OCI-LY3 (cell line): Measurements from ENCODE around the gene SPDYE2B.
"Not testable (repeated sequence)": the region's sequence is repeated elsewhere in the genome, so short reads cannot be mapped to it uniquely, and the experiment has no call there.

ENCODE experiments used
- H2AFZ ChIP-seq: fragments of 200-600, 300-600 bp; shearing (Covaris generic); 2 replicates; pipeline ENCODE4 v1.6.0; 2014; ENCODE audit warnings: antibody characterized with exemption, low read depth, low read length
- H3K27ac ChIP-seq: fragments of 200-600, 300-600 bp; sonication (generic); 2 replicates; pipeline ENCODE4 v1.5.1; 2014; ENCODE audit warnings: mild to moderate bottlenecking, low read length, moderate library complexity, mixed read lengths
- H3K27me3 ChIP-seq: fragments of 200-600, 300-600 bp; sonication (generic); 2 replicates; pipeline ENCODE4 v1.6.1; 2014; ENCODE audit warnings: low read depth, low read length, mixed read lengths
- H3K36me3 ChIP-seq: fragments of 200-600, 300-600 bp; sonication (generic); replicated peaks from 2 replicates; pipeline ENCODE3; 2014; ENCODE audit warnings: low read depth, low read length, mixed read lengths
- H3K4me1 ChIP-seq: fragments of 300-600, 200-600 bp; sonication (generic); 2 replicates; pipeline ENCODE4 v1.6.1; 2014; ENCODE audit warnings: low read length, mixed read lengths
- H3K4me2 ChIP-seq: fragments of 200-600, 300-600 bp; sonication (generic); 2 replicates; pipeline ENCODE4 v1.6.1; 2014; ENCODE audit warnings: low read length, mixed read lengths
- H3K4me3 ChIP-seq: fragments of 300-600, 200-600 bp; sonication (generic); 2 replicates; pipeline ENCODE4 v1.5.1; 2014; ENCODE audit warnings: antibody characterized with exemption, mild to moderate bottlenecking, low read length, moderate library complexity
- H3K79me2 ChIP-seq: fragments of 300-600, 200-600 bp; shearing (Covaris generic); 2 replicates; pipeline ENCODE4 v1.6.1; 2014; ENCODE audit warnings: mild to moderate bottlenecking, low read length, mixed read lengths
- H3K9ac ChIP-seq: fragments of 300-600, 200-600 bp; shearing (Covaris generic); 2 replicates; pipeline ENCODE4 v1.6.0; 2014; ENCODE audit warnings: mild to moderate bottlenecking, low read length, moderate library complexity
- H3K9me3 ChIP-seq: fragments of 200-600, 300-600 bp; shearing (Covaris generic); 2 replicates; pipeline ENCODE4 v1.6.1; 2014; ENCODE audit warnings: low read length, mixed read lengths; ENCODE audit not compliant: insufficient read depth
- H4K20me1 ChIP-seq: fragments of 200-600, 300-600 bp; sonication (generic); 2 replicates; pipeline ENCODE4 v1.6.1; 2016; ENCODE audit warnings: low read length, mixed read lengths; ENCODE audit not compliant: insufficient read depth

The SPDYE2B gene

GRCh38 chr7:102673447-102674067, 23.4 kb downstream of the SPDYE2B start:
- not testable (repeated sequence) for H3K36me3 ChIP-seq, H3K4me3 ChIP-seq, H3K27me3 ChIP-seq, H3K9ac ChIP-seq, H3K9me3 ChIP-seq, H4K20me1 ChIP-seq, H3K4me1 ChIP-seq, H3K79me2 ChIP-seq, H3K27ac ChIP-seq, H3K4me2 ChIP-seq, H2AFZ ChIP-seq

- not testable (repeated sequence) for H3K79me2 ChIP-seq, H3K4me3 ChIP-seq, H4K20me1 ChIP-seq, H3K4me2 ChIP-seq, H3K27me3 ChIP-seq, H3K27ac ChIP-seq, H2AFZ ChIP-seq, H3K9me3 ChIP-seq, H3K9ac ChIP-seq, H3K36me3 ChIP-seq, H3K4me1 ChIP-seq
These were observed 25.4 kb downstream of the SPDYE2B start for GRCh38 chr7:102675545-102675944.

GRCh38 chr7:102680780-102681179, 30.7 kb downstream of the SPDYE2B start:
- not testable (repeated sequence) for H3K4me2 ChIP-seq, H3K4me1 ChIP-seq

GRCh38 chr7:102682560-102682959, 32.4 kb downstream of the SPDYE2B start:
- not testable (repeated sequence) for H3K27me3 ChIP-seq, H3K4me3 ChIP-seq, H3K36me3 ChIP-seq, H3K9me3 ChIP-seq, H3K27ac ChIP-seq, H3K4me2 ChIP-seq, H3K4me1 ChIP-seq, H3K9ac ChIP-seq, H3K79me2 ChIP-seq, H2AFZ ChIP-seq, H4K20me1 ChIP-seq

More at GRCh38 chr7:102680780-102681179, 30.7 kb downstream of the SPDYE2B start:
- H3K4me3 ChIP-seq, H3K79me2 ChIP-seq, H3K27ac ChIP-seq, H4K20me1 ChIP-seq, H3K36me3 ChIP-seq, H2AFZ ChIP-seq, H3K9me3 ChIP-seq, H3K9ac ChIP-seq, H3K27me3 ChIP-seq: not testable (repeated sequence)

DNA sequence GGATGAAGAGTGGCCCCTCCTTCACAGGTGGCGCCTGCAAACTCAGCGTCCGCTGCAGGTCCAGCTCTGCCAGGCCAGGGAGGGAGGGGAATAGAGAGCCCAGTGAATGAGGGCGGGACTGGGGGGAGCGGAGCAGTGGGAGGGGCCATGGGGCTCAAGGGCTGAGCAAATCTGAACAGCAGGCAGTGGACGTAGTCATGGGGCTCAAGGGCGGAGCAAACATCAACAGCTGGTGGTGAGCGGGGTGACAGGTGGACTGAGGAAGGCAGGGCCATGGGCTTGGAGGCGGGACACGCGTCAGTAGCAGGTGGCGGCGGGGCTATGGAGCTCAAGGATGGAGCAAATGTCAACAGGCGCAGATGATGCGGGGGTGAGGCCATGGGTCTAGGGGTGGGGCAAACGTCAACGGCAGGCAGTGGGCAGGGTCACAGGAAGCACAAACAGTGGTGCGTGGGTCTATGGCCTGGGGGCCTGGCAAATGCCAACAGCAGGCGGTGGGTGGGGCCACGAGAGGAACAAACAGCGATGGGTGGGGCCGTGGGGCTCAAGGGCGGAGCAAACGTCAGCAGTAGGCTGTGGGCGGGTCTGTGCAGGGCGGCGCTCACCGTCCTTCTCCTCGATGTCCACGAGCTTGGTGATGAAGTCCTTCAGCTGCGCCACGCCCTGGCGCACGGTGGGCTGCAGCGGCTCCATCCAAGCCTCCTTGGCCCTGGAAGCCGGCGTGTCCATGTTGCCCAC, 38.3 kb downstream of the SPDYE2B start:
- not testable (repeated sequence) for H3K4me1 ChIP-seq, H3K4me2 ChIP-seq, H3K79me2 ChIP-seq, H3K36me3 ChIP-seq, H3K4me3 ChIP-seq, H4K20me1 ChIP-seq, H3K9ac ChIP-seq, H2AFZ ChIP-seq, H3K27ac ChIP-seq, H3K27me3 ChIP-seq, H3K9me3 ChIP-seq

GRCh38 chr7:102689436-102690282, 39.5 kb downstream of the SPDYE2B start:
- H3K9me3 ChIP-seq, H3K4me2 ChIP-seq, H3K27ac ChIP-seq, H3K27me3 ChIP-seq, H2AFZ ChIP-seq, H4K20me1 ChIP-seq, H3K4me1 ChIP-seq, H3K79me2 ChIP-seq, H3K4me3 ChIP-seq, H3K36me3 ChIP-seq, H3K9ac ChIP-seq: not testable (repeated sequence)

GRCh38 chr7:102690602-102691001, 40.5 kb downstream of the SPDYE2B start:
- H3K9me3 ChIP-seq, H3K9ac ChIP-seq, H3K4me1 ChIP-seq: not testable (repeated sequence)

DNA sequence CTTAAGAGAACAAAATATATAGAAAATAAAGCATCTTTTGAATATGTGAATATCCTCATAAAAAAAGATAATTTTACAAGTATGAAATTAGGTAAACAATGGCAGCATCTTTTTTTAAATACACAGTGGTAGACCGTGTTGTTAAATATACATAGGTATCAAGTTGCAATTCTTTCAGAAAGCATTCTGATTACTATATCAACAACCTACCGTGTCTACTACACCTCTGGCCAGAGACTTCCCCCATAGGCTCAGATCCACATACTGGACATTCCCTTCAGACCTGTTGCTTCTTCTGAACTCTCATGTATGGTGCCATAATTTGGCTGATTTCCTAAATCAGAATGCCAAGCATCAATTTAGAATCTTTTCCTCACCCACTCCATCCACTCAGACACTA, 43.9 kb downstream of the SPDYE2B start:
- not testable (repeated sequence) for H3K79me2 ChIP-seq, H3K9me3 ChIP-seq, H3K36me3 ChIP-seq, H4K20me1 ChIP-seq, H3K9ac ChIP-seq, H3K27me3 ChIP-seq, H3K4me3 ChIP-seq, H2AFZ ChIP-seq, H3K27ac ChIP-seq, H3K4me2 ChIP-seq
- H3K4me1 ChIP-seq: peaks cover 11% of the 10 kb centered on the region

More at GRCh38 chr7:102690602-102691001, 40.5 kb downstream of the SPDYE2B start:
- not testable (repeated sequence) for H3K27ac ChIP-seq, H3K4me2 ChIP-seq, H3K36me3 ChIP-seq, H4K20me1 ChIP-seq, H3K27me3 ChIP-seq, H2AFZ ChIP-seq, H3K79me2 ChIP-seq, H3K4me3 ChIP-seq

- 0 out of 2 replicates have a peak overlapping the region, but pooled peaks have one; percentile 13 for H3K9ac ChIP-seq
- H3K4me2 ChIP-seq: peak overlapping the region; percentile 68
- H3K79me2 ChIP-seq, H2AFZ ChIP-seq, H4K20me1 ChIP-seq, H3K27ac ChIP-seq, H3K27me3 ChIP-seq, H3K36me3 ChIP-seq, H3K9me3 ChIP-seq: not testable (repeated sequence)
- peak overlapping the region; percentile 28; the same call in 1 of the 2 replicates for H3K4me3 ChIP-seq
- peaks cover 11% of the 10 kb centered on the region for H3K4me1 ChIP-seq
These were observed 45.0 kb downstream of the SPDYE2B start for GRCh38 chr7:102695033-102695552.
